Measurements from ENCODE around the gene HDAC4.

Gene HDAC4

DNA sequence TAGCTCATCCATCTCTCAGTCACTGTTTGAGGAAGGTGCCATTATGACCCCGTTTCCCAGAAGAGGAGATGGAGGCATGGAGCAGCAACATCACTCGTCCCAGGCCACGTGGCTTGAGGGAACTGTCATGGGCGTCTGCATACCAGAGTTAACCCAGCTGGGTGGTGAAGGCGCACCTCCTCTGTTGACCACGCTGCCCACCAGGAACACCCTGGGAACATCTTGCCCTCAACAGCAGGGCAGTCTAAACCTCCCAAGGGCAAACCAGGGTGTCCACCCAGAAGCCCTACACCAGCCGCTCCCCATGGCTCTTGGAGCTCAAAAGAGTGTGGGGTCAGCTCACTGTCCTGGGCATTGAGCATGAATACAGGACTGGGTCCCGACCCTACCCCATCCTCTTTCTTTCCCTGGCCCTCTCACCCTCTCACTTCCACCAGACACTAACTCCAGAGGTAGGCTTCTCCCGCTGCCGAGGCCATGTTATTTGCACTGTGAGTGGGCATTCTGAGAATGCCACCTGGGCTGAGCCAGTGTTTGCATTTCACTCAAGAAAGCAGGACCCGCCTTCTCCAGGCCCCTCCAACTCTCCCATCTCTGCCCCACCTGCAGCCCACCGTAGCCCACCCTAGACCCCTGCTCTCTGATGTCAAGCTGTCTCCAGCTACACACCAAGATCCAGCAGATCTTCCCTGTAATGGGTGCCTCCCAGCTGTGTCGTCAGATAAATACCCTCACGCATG, 259.6 kb downstream of the HDAC4 start:
- TF ChIP-seq TAF1 (IDR thresholded peaks at IDR 0.05; ENCODE audit: low read depth) (no peak), ZBTB7A (IDR thresholded peaks at IDR 0.05; ENCODE audit: low read depth) (no peak), YY1 (IDR thresholded peaks at IDR 0.05; ENCODE audit: low read depth) (no peak), CREB1 (IDR thresholded peaks at IDR 0.05; ENCODE audit: low read depth) (no peak), TEAD4 (IDR thresholded peaks at IDR 0.05) (no peak), EGR1 (IDR thresholded peaks at IDR 0.05) (no peak), RAD21 (IDR thresholded peaks at IDR 0.05; ENCODE audit: low read depth) (no peak), FOXM1 (IDR thresholded peaks at IDR 0.05; ENCODE audit: borderline replicate concordance, low read depth) (no peak), NFIC (IDR thresholded peaks at IDR 0.05) (no peak), TCF12 (IDR thresholded peaks at IDR 0.05; ENCODE audit: low read depth) (no peak), EP300 (IDR thresholded peaks at IDR 0.05; ENCODE audit: borderline replicate concordance) (no peak)
- TF ChIP-seq, protein P1, sequence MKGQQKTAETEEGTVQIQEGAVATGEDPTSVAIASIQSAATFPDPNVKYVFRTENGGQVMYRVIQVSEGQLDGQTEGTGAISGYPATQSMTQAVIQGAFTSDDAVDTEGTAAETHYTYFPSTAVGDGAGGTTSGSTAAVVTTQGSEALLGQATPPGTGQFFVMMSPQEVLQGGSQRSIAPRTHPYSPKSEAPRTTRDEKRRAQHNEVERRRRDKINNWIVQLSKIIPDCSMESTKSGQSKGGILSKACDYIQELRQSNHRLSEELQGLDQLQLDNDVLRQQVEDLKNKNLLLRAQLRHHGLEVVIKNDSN (IDR thresholded peaks at IDR 0.05) = no peak
- TF ChIP-seq, protein P2, sequence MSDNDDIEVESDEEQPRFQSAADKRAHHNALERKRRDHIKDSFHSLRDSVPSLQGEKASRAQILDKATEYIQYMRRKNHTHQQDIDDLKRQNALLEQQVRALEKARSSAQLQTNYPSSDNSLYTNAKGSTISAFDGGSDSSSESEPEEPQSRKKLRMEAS (IDR thresholded peaks at IDR 0.05) = no peak
- TF ChIP-seq, protein P3, sequence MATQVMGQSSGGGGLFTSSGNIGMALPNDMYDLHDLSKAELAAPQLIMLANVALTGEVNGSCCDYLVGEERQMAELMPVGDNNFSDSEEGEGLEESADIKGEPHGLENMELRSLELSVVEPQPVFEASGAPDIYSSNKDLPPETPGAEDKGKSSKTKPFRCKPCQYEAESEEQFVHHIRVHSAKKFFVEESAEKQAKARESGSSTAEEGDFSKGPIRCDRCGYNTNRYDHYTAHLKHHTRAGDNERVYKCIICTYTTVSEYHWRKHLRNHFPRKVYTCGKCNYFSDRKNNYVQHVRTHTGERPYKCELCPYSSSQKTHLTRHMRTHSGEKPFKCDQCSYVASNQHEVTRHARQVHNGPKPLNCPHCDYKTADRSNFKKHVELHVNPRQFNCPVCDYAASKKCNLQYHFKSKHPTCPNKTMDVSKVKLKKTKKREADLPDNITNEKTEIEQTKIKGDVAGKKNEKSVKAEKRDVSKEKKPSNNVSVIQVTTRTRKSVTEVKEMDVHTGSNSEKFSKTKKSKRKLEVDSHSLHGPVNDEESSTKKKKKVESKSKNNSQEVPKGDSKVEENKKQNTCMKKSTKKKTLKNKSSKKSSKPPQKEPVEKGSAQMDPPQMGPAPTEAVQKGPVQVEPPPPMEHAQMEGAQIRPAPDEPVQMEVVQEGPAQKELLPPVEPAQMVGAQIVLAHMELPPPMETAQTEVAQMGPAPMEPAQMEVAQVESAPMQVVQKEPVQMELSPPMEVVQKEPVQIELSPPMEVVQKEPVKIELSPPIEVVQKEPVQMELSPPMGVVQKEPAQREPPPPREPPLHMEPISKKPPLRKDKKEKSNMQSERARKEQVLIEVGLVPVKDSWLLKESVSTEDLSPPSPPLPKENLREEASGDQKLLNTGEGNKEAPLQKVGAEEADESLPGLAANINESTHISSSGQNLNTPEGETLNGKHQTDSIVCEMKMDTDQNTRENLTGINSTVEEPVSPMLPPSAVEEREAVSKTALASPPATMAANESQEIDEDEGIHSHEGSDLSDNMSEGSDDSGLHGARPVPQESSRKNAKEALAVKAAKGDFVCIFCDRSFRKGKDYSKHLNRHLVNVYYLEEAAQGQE (IDR thresholded peaks at IDR 0.05; ENCODE audit: low read depth) = no peak

DNA sequence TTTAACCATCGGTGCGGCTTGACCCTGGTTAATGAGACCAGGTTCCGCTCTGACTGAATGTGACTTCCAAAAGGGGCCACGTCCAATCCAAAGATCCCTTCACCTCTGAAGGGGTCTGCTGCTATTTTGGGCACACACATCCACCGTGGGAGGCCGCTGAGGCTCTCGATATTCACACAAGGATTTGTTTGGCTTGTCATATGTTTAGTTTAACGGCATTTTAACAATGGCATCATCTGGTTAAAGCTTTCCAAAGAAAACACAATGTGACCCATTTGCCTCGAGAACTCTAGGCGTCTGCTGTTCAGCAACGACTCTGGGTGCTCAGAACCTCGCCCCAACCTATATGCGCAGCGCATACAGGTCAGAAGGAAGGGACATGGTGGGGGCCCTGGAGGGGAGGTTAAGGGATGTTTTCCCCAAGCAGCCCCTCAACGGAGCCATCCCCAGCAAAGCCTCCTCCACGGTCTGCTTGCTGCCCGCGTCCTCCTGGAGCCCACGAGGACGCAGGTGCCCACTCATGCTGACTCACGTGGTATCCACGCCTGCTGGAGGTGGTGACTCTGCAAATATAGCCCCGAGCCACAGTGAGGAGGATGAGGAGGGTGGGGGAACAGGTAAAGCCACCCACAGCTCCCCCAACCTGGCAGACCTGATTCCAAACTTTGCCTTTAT, 260.3 kb downstream of the HDAC4 start:
- TF ChIP-seq TAF1 (IDR thresholded peaks at IDR 0.05; ENCODE audit: low read depth) = no peak
- TF ChIP-seq CREB1 (IDR thresholded peaks at IDR 0.05; ENCODE audit: low read depth) = no peak
- no peak for TF ChIP-seq NFIC (IDR thresholded peaks at IDR 0.05)
- TF ChIP-seq ZBTB7A (IDR thresholded peaks at IDR 0.05; ENCODE audit: low read depth) = no peak
- no peak for TF ChIP-seq TCF12 (IDR thresholded peaks at IDR 0.05; ENCODE audit: low read depth)
- TF ChIP-seq, protein P1 (IDR thresholded peaks at IDR 0.05) = no peak
- TF ChIP-seq FOXM1 (IDR thresholded peaks at IDR 0.05; ENCODE audit: borderline replicate concordance, low read depth) = no peak
- TF ChIP-seq YY1 (IDR thresholded peaks at IDR 0.05; ENCODE audit: low read depth) = no peak
- TF ChIP-seq RAD21 (IDR thresholded peaks at IDR 0.05; ENCODE audit: low read depth) = no peak
- TF ChIP-seq TEAD4 (IDR thresholded peaks at IDR 0.05) = no peak
- TF ChIP-seq EGR1 (IDR thresholded peaks at IDR 0.05) = no peak
- TF ChIP-seq, protein P3 (IDR thresholded peaks at IDR 0.05; ENCODE audit: low read depth) = no peak
- no peak for TF ChIP-seq EP300 (IDR thresholded peaks at IDR 0.05; ENCODE audit: borderline replicate concordance)
- no peak for TF ChIP-seq CEBPB (IDR thresholded peaks at IDR 0.05)
- TF ChIP-seq, protein P2 (IDR thresholded peaks at IDR 0.05) = no peak

DNA sequence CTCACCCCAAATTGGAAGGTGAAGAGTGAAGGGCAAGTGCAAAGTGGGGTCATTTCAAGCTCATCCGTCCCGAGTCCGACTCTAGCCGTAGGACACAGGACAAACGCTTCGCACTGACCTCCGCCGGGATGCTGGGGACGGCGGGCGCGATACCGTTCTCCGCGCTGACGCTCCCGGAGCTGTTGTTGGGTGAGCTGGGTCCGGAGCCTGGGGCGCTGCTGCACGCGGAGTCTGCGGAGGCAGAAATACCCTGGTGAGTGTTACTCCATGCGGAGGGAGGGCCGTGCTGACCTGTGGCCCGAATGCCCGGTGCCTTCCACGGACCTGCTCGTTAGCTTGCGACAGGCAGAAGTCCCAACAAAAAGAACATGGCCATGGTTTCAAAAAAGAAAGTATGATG, 261.3 kb downstream of the HDAC4 start:
- TF ChIP-seq CEBPB (IDR thresholded peaks at IDR 0.05) (no peak), NFIC (IDR thresholded peaks at IDR 0.05) (no peak), YY1 (IDR thresholded peaks at IDR 0.05; ENCODE audit: low read depth) (no peak), CREB1 (IDR thresholded peaks at IDR 0.05; ENCODE audit: low read depth) (no peak), FOXM1 (IDR thresholded peaks at IDR 0.05; ENCODE audit: borderline replicate concordance, low read depth) (no peak), EGR1 (IDR thresholded peaks at IDR 0.05) (no peak), TCF12 (IDR thresholded peaks at IDR 0.05; ENCODE audit: low read depth) (no peak), RAD21 (IDR thresholded peaks at IDR 0.05; ENCODE audit: low read depth) (no peak), TAF1 (IDR thresholded peaks at IDR 0.05; ENCODE audit: low read depth) (no peak), ZBTB7A (IDR thresholded peaks at IDR 0.05; ENCODE audit: low read depth) (no peak)
- TF ChIP-seq, protein P1 (IDR thresholded peaks at IDR 0.05) = no peak
- TF ChIP-seq, protein P2 (IDR thresholded peaks at IDR 0.05) = no peak
- TF ChIP-seq, protein P3 (IDR thresholded peaks at IDR 0.05; ENCODE audit: low read depth) = no peak

All from Ishikawa (cell line).